NOMO-1 (cell line): Measurements from ENCODE around the gene PAX9.

Source experiments
- DNase-seq, 2 experiments: peaks; one replicate each; lab custom pipeline; 2025; ENCODE audit not compliant: unreplicated experiment in 2 of 2; lab: John Stamatoyannopoulos, UW

PAX9 gene

GRCh38 chr14:36655963-36656686, 5.5 kb upstream of the PAX9 start:
- no peak for DNase-seq

- no peak for DNase-seq
These were observed 4.8 kb upstream of the PAX9 start for GRCh38 chr14:36656687-36657398.

GRCh38 chr14:36657399-36658122, 4.1 kb upstream of the PAX9 start:
- no peak for DNase-seq

GRCh38 chr14:36658123-36659009, 3.3 kb upstream of the PAX9 start:
- no peak for DNase-seq

GRCh38 chr14:36659010-36659821, 2.4 kb upstream of the PAX9 start:
- no peak for DNase-seq

GRCh38 chr14:36659822-36660735, 1.6 kb upstream of the PAX9 start:
- DNase-seq = no peak

GRCh38 chr14:36660736-36661505, 739 bp upstream of the PAX9 start:
- no peak for DNase-seq

- DNase-seq = no peak
These were observed 540 bp downstream of the PAX9 start for GRCh38 chr14:36662258-36662542.

- no peak for DNase-seq
These were observed 1.1 kb downstream of the PAX9 start for GRCh38 chr14:36662543-36663403.

- DNase-seq = no peak
These were observed 2.0 kb downstream of the PAX9 start for GRCh38 chr14:36663404-36664321.

- DNase-seq = no peak
These were observed 2.9 kb downstream of the PAX9 start for GRCh38 chr14:36664322-36665193.

- DNase-seq = no peak
These were observed 4.3 kb downstream of the PAX9 start for GRCh38 chr14:36665887-36666415.

GRCh38 chr14:36666416-36667206, 5.0 kb downstream of the PAX9 start:
- no peak for DNase-seq

- DNase-seq = no peak
These were observed 6.0 kb downstream of the PAX9 start for GRCh38 chr14:36667679-36668078.
